GM12801 (cell line): Measurements from ENCODE around the gene GRID1.

Experiments used
- TF ChIP-seq, protein P1 (sequence below): IDR thresholded peaks from one replicate; pipeline ENCODE4 v1.5.1; 2011; ENCODE audit warnings: control low read depth; ENCODE audit not compliant: insufficient read length; ENCODE audit errors: extremely low read depth

Gene GRID1

GRCh38 chr10:85557077-85557476 lies 809.5 kb downstream of the GRID1 start:
- TF ChIP-seq, protein P1, sequence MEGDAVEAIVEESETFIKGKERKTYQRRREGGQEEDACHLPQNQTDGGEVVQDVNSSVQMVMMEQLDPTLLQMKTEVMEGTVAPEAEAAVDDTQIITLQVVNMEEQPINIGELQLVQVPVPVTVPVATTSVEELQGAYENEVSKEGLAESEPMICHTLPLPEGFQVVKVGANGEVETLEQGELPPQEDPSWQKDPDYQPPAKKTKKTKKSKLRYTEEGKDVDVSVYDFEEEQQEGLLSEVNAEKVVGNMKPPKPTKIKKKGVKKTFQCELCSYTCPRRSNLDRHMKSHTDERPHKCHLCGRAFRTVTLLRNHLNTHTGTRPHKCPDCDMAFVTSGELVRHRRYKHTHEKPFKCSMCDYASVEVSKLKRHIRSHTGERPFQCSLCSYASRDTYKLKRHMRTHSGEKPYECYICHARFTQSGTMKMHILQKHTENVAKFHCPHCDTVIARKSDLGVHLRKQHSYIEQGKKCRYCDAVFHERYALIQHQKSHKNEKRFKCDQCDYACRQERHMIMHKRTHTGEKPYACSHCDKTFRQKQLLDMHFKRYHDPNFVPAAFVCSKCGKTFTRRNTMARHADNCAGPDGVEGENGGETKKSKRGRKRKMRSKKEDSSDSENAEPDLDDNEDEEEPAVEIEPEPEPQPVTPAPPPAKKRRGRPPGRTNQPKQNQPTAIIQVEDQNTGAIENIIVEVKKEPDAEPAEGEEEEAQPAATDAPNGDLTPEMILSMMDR = no peak
